GM12891 (cell line): ENCODE results near the gene UBR1.
"Not testable (repeated sequence)": the region's sequence is repeated elsewhere in the genome, so short reads cannot be mapped to it uniquely, and the experiment has no call there.

Experiments
- DNase-seq: peaks from one replicate; pipeline ENCODE4 v3.0.0; 2011; ENCODE audit warnings: low spot score; ENCODE audit not compliant: insufficient read length
- FAIRE-seq: peaks from 2 replicates; lab custom pipeline; 2011; peaks lifted over from hg19 to GRCh38; lab: Jason Lieb, UNC
- PAX5 ChIP-seq: IDR thresholded peaks from 2 replicates; pipeline ENCODE4 v1.6.1; 2011; ENCODE audit warnings: low read length, moderate library complexity, mild to moderate bottlenecking; ENCODE audit not compliant: insufficient read depth, severe bottlenecking
- POLR2A ChIP-seq: IDR thresholded peaks from 2 replicates; pipeline ENCODE4 v1.6.1; 2011; ENCODE audit warnings: low read depth, low read length, control low read depth
- POLR2AphosphoS5 ChIP-seq: IDR thresholded peaks from 2 replicates; pipeline ENCODE4 v1.6.1; 2011; ENCODE audit warnings: low read depth, low read length, control low read depth
- POU2F2 ChIP-seq: IDR thresholded peaks from 2 replicates; pipeline ENCODE4 v1.6.1; 2011; ENCODE audit warnings: low read depth, mild to moderate bottlenecking, control low read depth, low read length, moderate library complexity
- SPI1 ChIP-seq: IDR thresholded peaks from 2 replicates; pipeline ENCODE4 v1.6.1; 2011; ENCODE audit warnings: low read depth, low read length, control low read depth
- TAF1 ChIP-seq: IDR thresholded peaks from 2 replicates; pipeline ENCODE4 v1.6.1; 2011; ENCODE audit warnings: low read depth, low read length, control low read depth

The UBR1 gene

DNA sequence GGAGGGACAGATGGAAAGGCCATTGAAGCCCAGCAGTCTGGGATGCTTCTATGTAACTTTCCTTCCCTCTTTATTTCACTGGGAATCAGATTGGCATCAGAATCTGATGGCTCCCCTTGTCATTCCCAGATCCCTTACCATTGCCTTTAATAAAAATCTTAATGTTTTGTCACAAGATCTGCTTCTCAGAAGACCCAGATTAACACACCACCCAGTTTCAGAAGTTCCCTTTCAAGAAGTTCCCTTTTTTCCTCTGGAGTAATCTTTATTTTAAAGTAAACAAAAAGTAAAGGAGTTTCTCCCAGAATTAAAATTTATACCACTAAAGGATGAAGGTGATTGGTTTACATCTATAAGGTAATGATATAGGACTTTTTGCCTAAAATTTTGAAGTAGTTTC lies 76.4 kb downstream of the UBR1 start:
- FAIRE-seq, result no peak
- DNase-seq, result no peak
- no peak for TF ChIP-seq POLR2AphosphoS5
- TF ChIP-seq POLR2A, result no peak
- no peak for TF ChIP-seq PAX5
- no peak for TF ChIP-seq TAF1
- no peak for TF ChIP-seq POU2F2
- TF ChIP-seq SPI1, result no peak

DNA sequence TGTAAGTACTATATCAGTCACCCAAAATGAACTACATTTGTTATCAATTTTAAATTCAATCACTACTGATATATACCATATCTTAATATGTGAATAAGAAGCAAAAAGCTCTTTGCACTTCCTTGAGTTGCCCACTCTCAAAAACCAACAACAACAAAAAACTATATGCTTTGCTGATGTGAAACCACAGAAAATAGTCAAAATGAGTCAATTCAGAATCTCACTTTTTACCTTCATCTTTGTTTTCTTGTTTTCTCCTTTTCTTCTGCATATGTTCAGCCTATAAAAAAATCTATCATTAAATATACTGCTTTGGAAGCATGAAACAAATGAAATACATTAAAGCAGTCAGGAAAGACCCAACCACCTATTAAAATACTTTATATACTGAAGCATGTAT lies 80.7 kb downstream of the UBR1 start:
- no peak for FAIRE-seq
- no peak for DNase-seq
- TF ChIP-seq SPI1 (no peak), POU2F2 (no peak), TAF1 (no peak), PAX5 (no peak), POLR2A (no peak), POLR2AphosphoS5 (no peak)

DNA sequence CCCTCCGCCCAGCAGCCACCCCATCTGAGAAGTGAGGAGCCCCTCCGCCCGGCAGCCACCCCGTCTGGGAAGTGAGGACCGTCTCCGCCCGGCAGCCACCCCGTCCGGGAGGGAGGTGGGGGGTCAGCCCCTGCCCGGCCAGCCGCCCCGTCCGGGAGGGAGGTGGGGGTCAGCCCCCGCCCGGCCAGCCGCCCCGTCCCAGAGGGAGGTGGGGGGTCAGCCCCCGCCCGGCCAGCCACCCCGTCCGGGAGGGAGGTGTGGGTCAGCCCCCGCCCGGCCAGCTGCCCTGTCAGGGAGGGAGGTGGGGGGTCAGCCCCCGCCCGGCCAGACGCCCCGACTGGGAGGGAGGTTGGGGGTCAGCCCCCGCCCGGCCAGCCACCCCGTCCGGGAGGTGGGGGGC lies 91.2 kb downstream of the UBR1 start:
- not testable (repeated sequence) for FAIRE-seq, DNase-seq

DNA sequence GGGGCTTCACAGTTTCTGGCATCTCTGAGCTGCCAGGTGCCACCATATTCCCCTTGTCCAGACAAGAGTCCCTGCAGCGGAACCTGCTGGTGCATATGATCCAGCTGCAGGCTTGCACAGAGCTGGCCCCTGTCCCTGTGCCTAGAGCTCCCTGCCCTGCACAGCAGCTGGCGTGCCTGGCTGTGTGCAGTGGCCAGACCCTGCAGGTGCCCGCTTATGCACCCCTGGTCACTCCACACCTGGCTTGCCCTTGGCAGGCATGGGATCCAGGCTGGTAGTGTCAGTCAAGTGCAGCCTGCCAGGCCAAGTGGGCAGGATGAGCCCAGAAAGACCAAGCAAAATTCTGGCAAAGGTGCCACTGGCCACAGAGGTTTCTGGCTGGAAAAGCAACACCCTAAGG lies 96.6 kb downstream of the UBR1 start:
- no peak for TF ChIP-seq TAF1
- DNase-seq (no peak), FAIRE-seq (no peak)

DNA sequence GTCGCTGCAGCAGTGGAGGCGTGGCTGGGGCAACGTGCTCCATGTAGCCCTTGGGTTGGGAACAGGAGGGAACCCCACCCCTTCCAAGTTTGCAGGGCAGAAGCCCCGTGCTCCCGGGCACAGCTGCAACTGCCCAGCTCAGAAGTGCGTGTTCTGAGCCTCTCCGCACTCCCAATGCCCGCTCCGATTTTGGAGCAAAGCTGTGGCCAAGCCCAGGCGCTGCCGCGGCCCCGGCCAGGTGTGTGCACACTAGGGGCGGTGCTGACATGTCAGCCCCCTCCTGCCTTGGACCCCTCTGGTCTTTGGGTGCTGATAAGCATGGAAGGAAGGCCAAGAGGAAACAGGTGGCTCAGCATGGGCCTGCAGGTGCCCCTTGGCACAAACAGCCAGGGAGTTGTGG lies 97.7 kb downstream of the UBR1 start:
- DNase-seq (no peak), FAIRE-seq (no peak)
- no peak for TF ChIP-seq POU2F2
- TF ChIP-seq SPI1, result no peak
- TF ChIP-seq TAF1, result no peak
- TF ChIP-seq PAX5, result no peak
- no peak for TF ChIP-seq POLR2AphosphoS5
- TF ChIP-seq POLR2A, result no peak

DNA sequence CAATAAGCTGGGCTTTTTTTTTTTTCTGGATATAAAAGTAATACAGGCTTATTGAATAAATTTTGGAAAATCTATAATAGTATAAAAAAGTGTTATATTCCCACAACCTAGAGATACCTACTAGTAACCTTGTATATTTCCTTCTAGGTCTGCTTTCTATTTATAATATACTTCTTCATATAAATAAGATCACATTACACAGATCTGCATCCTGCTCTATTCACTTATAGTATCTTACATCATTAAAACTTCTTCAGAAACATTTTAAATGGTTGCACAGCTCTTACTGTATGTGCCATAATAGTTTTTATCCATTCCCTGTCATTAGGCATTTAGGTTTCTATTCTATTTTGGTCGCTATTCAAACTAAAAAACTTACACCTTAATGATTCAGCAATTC lies 98.3 kb downstream of the UBR1 start:
- DNase-seq, result no peak
- FAIRE-seq, result no peak
- TF ChIP-seq PAX5, result no peak
- no peak for TF ChIP-seq POLR2A
- no peak for TF ChIP-seq TAF1

DNA sequence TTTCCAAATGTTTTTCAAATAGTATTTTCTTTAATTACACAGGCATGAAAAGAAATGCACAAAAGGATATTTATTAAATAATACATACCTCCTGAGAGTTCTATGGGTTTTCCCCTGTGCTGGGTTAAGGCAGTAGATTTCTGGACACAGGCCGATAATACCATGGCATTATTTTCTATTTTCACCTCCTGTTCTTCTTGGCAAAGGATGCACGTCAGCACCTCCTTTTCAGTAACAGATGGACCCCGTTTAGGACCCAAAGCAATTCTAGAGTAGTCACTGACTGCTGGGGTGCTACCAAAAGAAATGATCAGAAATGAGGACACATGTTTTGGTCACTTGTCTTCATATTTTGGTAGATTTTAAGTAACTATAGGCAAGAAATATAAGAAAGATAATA lies 98.8 kb downstream of the UBR1 start:
- no peak for FAIRE-seq
- TF ChIP-seq PAX5 (no peak), TAF1 (no peak), POU2F2 (no peak), POLR2AphosphoS5 (no peak), POLR2A (no peak), SPI1 (no peak)

DNA sequence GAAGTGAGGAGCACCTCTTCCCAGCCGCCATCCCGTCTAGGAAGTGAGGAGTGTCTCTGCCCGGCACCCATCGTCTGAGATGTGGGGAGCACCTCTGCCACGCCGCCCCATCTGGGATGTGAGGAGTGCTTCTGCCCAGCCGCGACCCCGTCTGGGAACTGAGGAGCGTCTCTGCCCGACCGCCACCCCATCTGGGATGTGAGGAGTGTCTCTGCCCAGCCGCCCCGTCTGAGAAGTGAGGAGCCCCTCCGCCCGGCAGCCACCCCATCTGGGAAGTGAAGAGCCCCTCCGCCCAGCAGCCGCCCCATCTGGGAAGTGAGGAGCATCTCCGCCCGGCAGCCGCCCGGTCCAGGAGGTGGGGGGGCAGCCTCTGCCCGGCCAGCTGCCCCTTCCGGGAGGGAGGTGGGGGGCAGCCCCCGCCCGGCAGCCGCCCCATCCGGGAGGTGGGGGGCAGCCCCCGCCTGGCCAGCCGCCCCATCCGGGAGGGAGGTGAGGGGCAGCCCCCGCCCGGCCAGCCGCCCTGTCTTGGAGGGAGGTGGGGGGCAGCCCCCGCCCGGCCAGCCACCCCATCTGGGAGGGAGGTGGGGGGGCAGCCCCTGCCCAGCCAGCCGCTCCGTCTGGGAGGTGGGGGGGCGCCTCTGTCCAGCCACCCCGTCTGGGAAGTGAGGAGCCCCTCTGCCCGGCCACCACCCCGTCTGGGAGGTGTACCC lies 100.8 kb downstream of the UBR1 start:
- not testable (repeated sequence) for DNase-seq, FAIRE-seq

More for the DNA sequence above, 98.8 kb downstream of the UBR1 start:
- no peak for DNase-seq

DNA sequence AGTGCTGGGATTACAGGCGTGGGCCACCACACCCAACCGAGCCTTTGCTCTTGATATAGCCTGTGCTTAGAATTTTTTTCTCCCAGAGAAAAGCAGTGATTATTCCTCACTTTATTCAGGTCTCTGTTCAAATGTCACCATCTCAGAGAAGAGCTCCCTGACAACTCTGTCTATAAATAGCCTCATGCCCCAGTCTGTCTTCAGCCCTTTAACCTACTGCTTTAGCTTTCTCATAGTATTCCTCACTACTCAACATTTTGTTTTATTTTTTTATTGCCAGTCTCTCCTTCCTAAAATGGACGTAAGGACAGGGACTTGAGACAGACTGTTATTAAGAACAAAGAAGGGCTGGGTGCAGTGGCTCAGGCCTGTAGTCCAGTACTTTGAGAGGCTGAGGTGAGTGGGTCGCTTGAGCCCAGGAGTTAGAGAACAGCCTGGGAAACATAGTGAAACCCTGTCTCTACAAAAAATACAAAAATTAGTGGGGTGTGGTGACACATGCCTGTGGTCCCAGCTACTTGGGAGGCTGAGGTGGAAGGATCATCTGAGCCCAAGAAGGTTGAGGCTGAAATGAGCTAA lies 106.5 kb downstream of the UBR1 start:
- no peak for FAIRE-seq
- no peak for DNase-seq
- TF ChIP-seq POLR2A (no peak), POU2F2 (no peak), POLR2AphosphoS5 (no peak), PAX5 (no peak), SPI1 (no peak)

DNA sequence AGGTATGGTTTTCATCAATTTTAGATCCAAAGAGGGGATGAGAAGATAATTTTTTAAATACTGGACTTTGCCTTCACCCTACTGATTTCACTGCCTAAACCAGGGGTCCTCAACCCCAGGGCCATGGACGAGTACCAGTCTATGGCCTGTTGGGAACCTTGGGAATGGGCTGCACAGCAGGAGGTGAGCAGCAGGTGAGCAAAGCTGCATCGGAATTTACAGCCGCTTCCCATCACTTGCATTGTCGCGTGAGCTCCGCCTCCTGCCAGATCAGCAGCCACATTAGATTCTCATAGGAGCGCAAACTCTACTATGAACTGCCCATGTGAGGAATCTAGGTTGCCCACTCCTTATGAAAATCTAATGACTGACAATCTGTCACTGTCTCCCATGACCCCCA lies 109.0 kb downstream of the UBR1 start:
- DNase-seq, result no peak
- no peak for FAIRE-seq
- no peak for TF ChIP-seq PAX5
- TF ChIP-seq TAF1, result no peak
- no peak for TF ChIP-seq SPI1
- no peak for TF ChIP-seq POLR2AphosphoS5
- no peak for TF ChIP-seq POLR2A
- no peak for TF ChIP-seq POU2F2

DNA sequence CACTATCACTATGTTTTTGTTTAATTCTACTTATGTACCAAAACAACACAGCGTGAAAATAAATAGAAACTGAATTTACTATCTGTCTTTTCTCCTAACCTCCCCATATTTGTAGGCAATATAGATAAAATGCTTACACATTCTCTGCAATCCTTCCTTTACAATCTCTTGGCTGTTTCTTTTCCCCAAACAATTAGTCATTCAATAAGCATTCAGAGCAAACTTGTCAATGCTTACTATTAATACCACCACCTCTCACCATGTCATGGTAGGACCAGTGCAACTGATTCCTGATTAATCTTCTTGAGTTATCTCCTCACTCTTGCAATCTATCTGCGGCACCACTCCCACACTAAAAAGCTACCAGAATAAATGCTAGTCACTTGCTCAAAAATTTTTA lies 111.3 kb downstream of the UBR1 start:
- TF ChIP-seq POU2F2, result no peak
- no peak for FAIRE-seq
- DNase-seq, result no peak
